ENCODE measurements around the gene RIC3.
A peak's percentile ranks its signal among the peaks of the same experiment; 100 is the strongest.

The RIC3 gene

GRCh38 chr11:8168485-8169257 is at the start of gene RIC3:
RIC3 (minus strand) TSS chr11:8169025; CDS start chr11:8168989, 36 bp downstream.
- DNase-seq, result peak in 13 of 14 donors; percentile 4 to 81 (median 32)

GRCh38 chr11:8218409-8218808 is 49.6 kb upstream of the RIC3 start:
- no peak for DNase-seq

- no peak for DNase-seq
Observed at GRCh38 chr11:8217926-8218325, 49.1 kb upstream of the RIC3 start.

GRCh38 chr11:8217136-8217535 is 48.3 kb upstream of the RIC3 start:
- DNase-seq, result no peak

- no peak for DNase-seq
Observed at GRCh38 chr11:8213376-8213775, 44.6 kb upstream of the RIC3 start.

- DNase-seq, result peak in 3 of 14 donors; percentile 18 to 23 (median 21)
Observed at GRCh38 chr11:8209208-8209807, 40.5 kb upstream of the RIC3 start.

GRCh38 chr11:8207080-8208000 is 38.5 kb upstream of the RIC3 start:
- peak in 1 of 14 donors; percentile 22 for DNase-seq

GRCh38 chr11:8206251-8207079 is 37.6 kb upstream of the RIC3 start:
- peak in 10 of 14 donors; percentile 35 to 81 (median 61) for DNase-seq

- DNase-seq, result no peak
Observed at GRCh38 chr11:8205566-8205965, 36.7 kb upstream of the RIC3 start.

- no peak for DNase-seq
Observed at GRCh38 chr11:8204596-8204995, 35.8 kb upstream of the RIC3 start.

GRCh38 chr11:8204025-8204424 is 35.2 kb upstream of the RIC3 start:
- no peak for DNase-seq

- no peak for DNase-seq
Observed at GRCh38 chr11:8203414-8203715, 34.5 kb upstream of the RIC3 start.

GRCh38 chr11:8202516-8203413 is 33.9 kb upstream of the RIC3 start:
- DNase-seq, result no peak

- DNase-seq, result peak in 2 of 14 donors; percentile 8 to 17
Observed at GRCh38 chr11:8201644-8202365, 33.0 kb upstream of the RIC3 start.

- no peak for DNase-seq
Observed at GRCh38 chr11:8199676-8200075, 30.9 kb upstream of the RIC3 start.

- no peak for DNase-seq
Observed at GRCh38 chr11:8196749-8197148, 27.9 kb upstream of the RIC3 start.

- no peak for DNase-seq
Observed at GRCh38 chr11:8194956-8195355, 26.1 kb upstream of the RIC3 start.

- DNase-seq, result peak in 4 of 14 donors; percentile 18 to 62 (median 38)
Observed at GRCh38 chr11:8192896-8193209, 24.0 kb upstream of the RIC3 start.

GRCh38 chr11:8192016-8192895 is 23.4 kb upstream of the RIC3 start:
- peak in 12 of 14 donors; percentile 22 to 62 (median 38) for DNase-seq

GRCh38 chr11:8190431-8190830 is 21.6 kb upstream of the RIC3 start:
- no peak for DNase-seq
